Panc1 (cell line): ENCODE measurements around the gene TMEM38A. TPM values are rescaled to one million over a fixed set of nuclear protein-coding genes. Genes with fewer than 3 reads are reported as not detected.
"Not testable (repeated sequence)": the region's sequence is repeated elsewhere in the genome, so short reads cannot be mapped to it uniquely, and the experiment has no call there.

Experiments
- ATAC-seq: fragments of 200-7000 bp; cut with Tn5 transposase; 2 replicates; pipeline ENCODE4 v1.9.1; 2020; ENCODE audit warnings: mild to moderate bottlenecking, moderate library complexity
- BruUV-seq: library from RNA; stranded (reverse); fragments of 400-500 nt; replicated peaks from 2 replicates; lab custom pipeline; 2021; lab: Mats Ljungman, UMichigan
- CTCF ChIA-PET: fragments of 300-600 bp; sonication (Branson Sonifier 250); formaldehyde crosslinking; loops from one replicate; lab custom pipeline; 2022; ENCODE audit warnings: antibody characterized with exemption; lab: Charles Lee
- POLR2A ChIA-PET: fragments of 300-600 bp; sonication (Branson Sonifier 250); formaldehyde crosslinking; loops from one replicate; lab custom pipeline; 2022; ENCODE audit warnings: antibody characterized with exemption; lab: Charles Lee
- DNase-seq: peaks from one replicate; pipeline ENCODE4 v3.0.0-alpha.2; 2010; ENCODE audit warnings: low read depth, low spot score
- H3K27ac ChIP-seq: 2 replicates; pipeline ENCODE4 v1.5.1; 2011; ENCODE audit warnings: mild to moderate bottlenecking, low read length, inconsistent platforms
- H3K27me3 ChIP-seq: fragments of 200-500 bp; sonication (Bioruptor generic); 2 replicates; pipeline ENCODE4 v1.6.0; 2014; ENCODE audit warnings: low read length, inconsistent platforms; ENCODE audit not compliant: control insufficient read depth, insufficient read depth
- H3K36me3 ChIP-seq: fragments of 200-500 bp; sonication (Bioruptor generic); 2 replicates; pipeline ENCODE4 v1.5.1; 2014; ENCODE audit warnings: inconsistent platforms, mild to moderate bottlenecking, low read length, moderate library complexity; ENCODE audit not compliant: control insufficient read depth, insufficient read depth
- H3K4me1 ChIP-seq: 2 replicates; pipeline ENCODE4 v1.5.1; 2011; ENCODE audit warnings: inconsistent platforms, mild to moderate bottlenecking, low read length, moderate library complexity; ENCODE audit not compliant: control insufficient read depth, insufficient read depth
- H3K4me3 ChIP-seq, 2 experiments: 2 replicates each; pipeline ENCODE4 v1.5.1; 2011 to 2012; ENCODE audit warnings: low read depth in 2 of 2, low read length in 2 of 2, mild to moderate bottlenecking in 2 of 2, inconsistent platforms in 1 of 2, moderate library complexity in 1 of 2
- H3K9me3 ChIP-seq: fragments of 200-500 bp; sonication (Bioruptor generic); 2 replicates; pipeline ENCODE4 v1.5.1; 2014; ENCODE audit warnings: low read depth, mild to moderate bottlenecking, inconsistent platforms, low read length, moderate library complexity; ENCODE audit not compliant: control insufficient read depth, insufficient read depth
- CTCF ChIP-seq: fragments of 450-650 bp; IDR thresholded peaks from 2 replicates; pipeline ENCODE4 v1.5.1; 2017; ENCODE audit warnings: mild to moderate bottlenecking
- POLR2AphosphoS5 ChIP-seq: IDR thresholded peaks from 2 replicates; pipeline ENCODE4 v1.6.1; 2012; ENCODE audit warnings: mild to moderate bottlenecking, low read depth, low read length, moderate library complexity
- REST ChIP-seq, 2 experiments: IDR thresholded peaks; 2 replicates each; pipeline ENCODE4 v1.6.1; 2011 to 2012; ENCODE audit warnings: low read depth in 2 of 2, control low read depth in 1 of 2, low read length in 1 of 2, mild to moderate bottlenecking in 1 of 2, moderate library complexity in 1 of 2; ENCODE audit not compliant: insufficient read depth in 1 of 2
- SIN3A ChIP-seq: IDR thresholded peaks from 2 replicates; pipeline ENCODE4 v1.6.1; 2012; ENCODE audit warnings: low read depth, mild to moderate bottlenecking, low read length, moderate library complexity, borderline replicate concordance; ENCODE audit not compliant: insufficient read depth
- TCF7L2 ChIP-seq: IDR thresholded peaks from 2 replicates; pipeline ENCODE4 v1.6.1; 2011; ENCODE audit warnings: mild to moderate bottlenecking, low read depth, low read length, inconsistent platforms
- in situ Hi-C: cut with HindIII; loops from 2 replicates; pipeline ENCODE4 v1.10.0; 2016; ENCODE audit warnings: low sequenced_read_pairs, low pct_unique_long_range_greater_than_20kb
- intact Hi-C: fragments of 100-400 bp; cut with micrococcal nuclease; formaldehyde crosslinking; loops from one replicate; pipeline ENCODE4 v1.10.0; 2022; ENCODE audit not compliant: unreplicated experiment
- total RNA-seq: library from RNA; stranded (reverse); gene quantifications from one replicate; pipeline ENCODE4 v1.2.1, GENCODE V29; 2021; ENCODE audit not compliant: unreplicated experiment

TMEM38A gene
- total RNA-seq, 1 experiment from 2014 or later = 8.4 TPM

GRCh38 chr19:16650821-16651220 lies 10.1 kb upstream of the TMEM38A start:
- Histone ChIP-seq H3K9me3 (no peaks in the 10 kb centered on the region), H3K27me3 (no peaks in the 10 kb centered on the region), H3K36me3 (no peaks in the 10 kb centered on the region; the same call in none of the 2 replicates), H3K27ac (no peak overlapping the region), H3K4me1 (no peaks in the 10 kb centered on the region), H3K4me3 (no peak overlapping the region)
- in situ Hi-C loops = no loop called here
- POLR2A ChIA-PET = no interaction called here
- no peak for DNase-seq
- ATAC-seq = no peak
- intact Hi-C loops = no loop called here
- no TSS peak for BruUV-seq
- TF ChIP-seq REST (IDR thresholded peaks at IDR 0.05; ENCODE audit: insufficient read depth in 1 of 2, low read depth in 2 of 2, low read length in 1 of 2) = no peak
- TF ChIP-seq TCF7L2 = no peak
- no peak for TF ChIP-seq SIN3A
- no peak for TF ChIP-seq POLR2AphosphoS5
- TF ChIP-seq CTCF = no peak
- CTCF ChIA-PET = no interaction called here

DNA sequence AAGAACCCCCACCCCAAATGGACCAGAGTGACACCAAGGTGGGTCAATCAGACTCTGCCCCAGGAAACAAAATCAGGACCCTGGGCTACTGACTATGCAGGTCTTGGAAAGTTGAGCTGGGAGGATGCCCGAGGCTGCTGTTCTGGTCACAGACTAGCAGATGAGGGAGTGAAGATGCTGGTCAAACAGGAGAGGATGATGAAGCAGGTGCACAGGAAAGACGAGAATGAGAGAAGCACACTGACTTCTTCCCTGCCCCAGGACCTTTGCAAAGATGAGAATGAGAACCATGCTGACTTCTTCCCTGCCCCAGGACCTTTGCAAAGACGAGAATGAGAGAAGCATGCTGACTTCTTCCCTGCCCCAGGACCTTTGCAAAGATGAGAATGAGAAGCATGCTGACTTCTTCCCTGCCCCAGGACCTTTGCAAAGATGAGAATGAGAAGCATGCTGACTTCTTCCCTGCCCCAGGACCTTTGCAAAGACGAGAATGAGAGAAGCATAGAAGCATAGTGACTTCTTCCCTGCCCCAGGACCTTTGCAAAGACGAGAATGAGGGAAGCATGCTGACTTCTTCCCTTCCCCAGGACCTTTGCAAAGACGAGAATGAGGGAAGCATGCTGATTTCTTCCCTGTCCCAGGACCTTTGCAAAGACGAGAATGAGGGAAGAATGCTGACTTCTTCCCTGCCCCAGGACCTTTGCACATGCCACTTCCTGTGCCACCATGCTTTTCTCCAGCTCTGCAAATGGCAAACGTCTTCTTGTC lies 9.3 kb upstream of the TMEM38A start:
- ATAC-seq, DNase-seq, intact Hi-C loops, H3K4me3 ChIP-seq, H3K27me3 ChIP-seq, H3K27ac ChIP-seq, in situ Hi-C loops, BruUV-seq, H3K4me1 ChIP-seq, CTCF ChIA-PET, POLR2A ChIA-PET, H3K9me3 ChIP-seq, H3K36me3 ChIP-seq: not testable (repeated sequence)

DNA sequence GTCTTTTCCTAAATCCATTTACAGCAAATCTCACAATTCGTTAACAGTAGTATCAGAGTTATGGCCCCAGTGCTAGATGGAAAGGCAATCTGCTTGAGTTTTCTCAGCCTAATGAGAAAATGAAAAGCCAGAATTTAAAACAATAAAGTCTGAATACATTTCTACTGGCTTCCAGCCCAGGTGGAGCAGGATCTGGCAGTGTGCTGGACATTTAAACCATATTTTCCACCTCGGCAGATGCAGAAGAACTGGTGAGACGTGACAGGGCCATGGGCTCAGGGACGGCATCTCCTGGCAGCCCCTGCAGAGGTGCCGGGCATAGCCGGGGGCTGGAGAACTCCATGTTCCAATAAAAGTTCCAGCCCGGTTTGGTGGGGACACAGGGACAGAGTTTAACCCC lies 8.1 kb upstream of the TMEM38A start:
- no TSS peak for BruUV-seq
- Histone ChIP-seq H3K4me3 (no peak overlapping the region), H3K9me3 (no peaks in the 10 kb centered on the region), H3K36me3 (peaks cover 1% of the 10 kb centered on the region; the same call in 1 of the 2 replicates), H3K27ac (no peak overlapping the region), H3K27me3 (no peaks in the 10 kb centered on the region), H3K4me1 (no peaks in the 10 kb centered on the region)
- DNase-seq (no peak), ATAC-seq (no peak)
- CTCF ChIA-PET = no interaction called here
- intact Hi-C loops = no loop called here
- TF ChIP-seq TCF7L2 = no peak
- TF ChIP-seq REST (IDR thresholded peaks at IDR 0.05; ENCODE audit: insufficient read depth in 1 of 2, low read depth in 2 of 2, low read length in 1 of 2) = no peak
- TF ChIP-seq POLR2AphosphoS5 = no peak
- no peak for TF ChIP-seq SIN3A
- TF ChIP-seq CTCF = no peak
- in situ Hi-C loops = no loop called here
- POLR2A ChIA-PET = no interaction called here
